Mesenchymal stem cell (in vitro differentiated cells and primary cell): Measurements from ENCODE around the gene NSMCE3.
"Not testable (repeated sequence)": the region's sequence is repeated elsewhere in the genome, so short reads cannot be mapped to it uniquely, and the experiment has no call there.

Source experiments
- DNase-seq: peaks from one replicate; pipeline ENCODE4 v3.0.0-alpha.2; 2013
- H2AFZ ChIP-seq: one replicate; pipeline ENCODE4 v1.6.1; 2013; ENCODE audit warnings: low read depth, mild to moderate bottlenecking, control low read depth, inconsistent platforms, low read length, moderate library complexity
- H2AK5ac ChIP-seq: 2 replicates; pipeline ENCODE4 v1.6.1; 2013; ENCODE audit warnings: low read length, moderate library complexity, mild to moderate bottlenecking, inconsistent platforms; ENCODE audit not compliant: severe bottlenecking
- H2BK120ac ChIP-seq: one replicate; pipeline ENCODE4 v1.6.1; 2013; ENCODE audit warnings: low read depth, mild to moderate bottlenecking, inconsistent platforms, low read length, moderate library complexity
- H2BK12ac ChIP-seq, 2 experiments: one replicate each; pipeline ENCODE4 v1.6.1; 2013; ENCODE audit warnings: inconsistent platforms in 2 of 2, low read length in 2 of 2, mild to moderate bottlenecking in 2 of 2, moderate library complexity in 2 of 2, control low read depth in 1 of 2
- H2BK15ac ChIP-seq: one replicate; pipeline ENCODE4 v1.6.1; 2013; ENCODE audit warnings: mild to moderate bottlenecking, low read depth, inconsistent platforms; ENCODE audit not compliant: poor library complexity, severe bottlenecking
- H2BK5ac ChIP-seq: 2 replicates; pipeline ENCODE4 v1.6.1; 2013; ENCODE audit warnings: low read depth, mild to moderate bottlenecking, low read length, control low read depth, inconsistent platforms; ENCODE audit not compliant: poor library complexity, severe bottlenecking
- H3K14ac ChIP-seq, 2 experiments: one replicate each; pipeline ENCODE4 v1.6.1; 2013; ENCODE audit warnings: inconsistent platforms in 2 of 2, low read length in 2 of 2, control low read depth in 1 of 2, mild to moderate bottlenecking in 1 of 2, moderate library complexity in 1 of 2
- H3K18ac ChIP-seq, 2 experiments: one replicate each; pipeline ENCODE4 v1.6.1; 2013; ENCODE audit warnings: inconsistent platforms in 2 of 2, low read length in 2 of 2, control low read depth in 1 of 2, low read depth in 1 of 2, mild to moderate bottlenecking in 1 of 2
- H3K23ac ChIP-seq, 2 experiments: one replicate each; pipeline ENCODE4 v1.6.1; 2013; ENCODE audit warnings: inconsistent platforms in 2 of 2, low read length in 2 of 2, mild to moderate bottlenecking in 2 of 2, moderate library complexity in 2 of 2, control low read depth in 1 of 2
- H3K27ac ChIP-seq: 2 replicates; pipeline ENCODE4 v1.5.1; 2013; ENCODE audit warnings: mild to moderate bottlenecking, moderate library complexity, low read length, control low read depth, inconsistent platforms; ENCODE audit not compliant: poor library complexity, severe bottlenecking
- H3K27me3 ChIP-seq, 2 experiments: 2 replicates each; pipeline versions ENCODE4 v1.6.1 to v1.7.0; 2013; ENCODE audit warnings: low read length in 2 of 2, mild to moderate bottlenecking in 2 of 2, moderate library complexity in 2 of 2, control low read depth in 1 of 2, inconsistent platforms in 1 of 2; ENCODE audit not compliant: control insufficient read depth in 1 of 2, insufficient read depth in 1 of 2
- H3K36me3 ChIP-seq, 2 experiments: 2 replicates each; pipeline versions ENCODE4 v1.6.1 to v1.7.0; 2013; ENCODE audit warnings: low read length in 2 of 2, control low read depth in 1 of 2, inconsistent platforms in 1 of 2, low read depth in 1 of 2, mild to moderate bottlenecking in 1 of 2; ENCODE audit not compliant: insufficient read depth in 2 of 2, control insufficient read depth in 1 of 2
- H3K4ac ChIP-seq, 2 experiments: one replicate each; pipeline ENCODE4 v1.6.1; 2013; ENCODE audit warnings: inconsistent platforms in 2 of 2, low read length in 2 of 2, mild to moderate bottlenecking in 2 of 2, moderate library complexity in 2 of 2, control low read depth in 1 of 2, low read depth in 1 of 2
- H3K4me1 ChIP-seq: 2 replicates; pipeline ENCODE4 v1.6.1; 2013; ENCODE audit warnings: low read depth, low read length, control low read depth; ENCODE audit not compliant: control insufficient read depth, insufficient read depth
- H3K4me2 ChIP-seq: 2 replicates; pipeline ENCODE4 v1.6.1; 2013; ENCODE audit warnings: low read length, mild to moderate bottlenecking, inconsistent platforms; ENCODE audit not compliant: poor library complexity, severe bottlenecking
- H3K4me3 ChIP-seq, 2 experiments: 2 replicates each; pipeline versions ENCODE4 v1.5.1 to v1.7.0; 2013; ENCODE audit warnings: low read length in 2 of 2, mild to moderate bottlenecking in 2 of 2, control low read depth in 1 of 2, low read depth in 1 of 2; ENCODE audit not compliant: insufficient read depth in 1 of 2
- H3K79me1 ChIP-seq: replicated peaks from 2 replicates; pipeline ENCODE4 v1.6.1; 2013; ENCODE audit warnings: mild to moderate bottlenecking, control low read depth, low read length, inconsistent platforms; ENCODE audit not compliant: poor library complexity, severe bottlenecking
- H3K9ac ChIP-seq: 2 replicates; pipeline ENCODE4 v1.7.0; 2013; ENCODE audit warnings: mild to moderate bottlenecking, low read length, moderate library complexity
- H3K9me3 ChIP-seq: 2 replicates; pipeline ENCODE4 v1.7.0; 2013; ENCODE audit warnings: mild to moderate bottlenecking, low read length; ENCODE audit not compliant: control insufficient read depth
- H4K8ac ChIP-seq: one replicate; pipeline ENCODE4 v1.6.1; 2013; ENCODE audit warnings: inconsistent platforms, mild to moderate bottlenecking, low read length, moderate library complexity
- H4K91ac ChIP-seq: one replicate; pipeline ENCODE4 v1.6.1; 2013; ENCODE audit warnings: mild to moderate bottlenecking, low read length, inconsistent platforms
- WGBS: methylation state at CpG from one replicate; pipeline ENCODE4 v1.1.7; 2013; ENCODE audit warnings: mixed read lengths; 5-methylcytosine and 5-hydroxymethylcytosine counted together

Gene NSMCE3

GRCh38 chr15:29226436-29227208 lies 43.0 kb downstream of the NSMCE3 start:
- Histone ChIP-seq H3K79me1 (no peaks in the 10 kb centered on the region), H3K23ac (no peak overlapping the region), H2BK15ac (no peak overlapping the region), H2BK5ac (no peak overlapping the region), H3K9me3 (no peaks in the 10 kb centered on the region), H3K14ac (no peak overlapping the region), H3K36me3 (no peaks in the 10 kb centered on the region), H3K27ac (no peak overlapping the region), H3K4ac (no peak overlapping the region), H3K18ac (no peak overlapping the region), H2BK12ac (no peak overlapping the region), H2AK5ac (no peak overlapping the region), H3K9ac (no peak overlapping the region), H4K91ac (no peak overlapping the region), H2BK120ac (no peak overlapping the region), H3K4me1 (no peaks in the 10 kb centered on the region), H3K4me2 (no peak overlapping the region), H2AFZ (no peak overlapping the region), H3K4me3 (no peak overlapping the region), H3K27me3 (peaks cover 0 to 15% of the 10 kb centered on the region in 2 experiments), H4K8ac (no peak overlapping the region)
- no peak for DNase-seq
- 59% methylated on average over 9 of the region's 9 CpGs for WGBS

GRCh38 chr15:29225534-29226234 lies 43.9 kb downstream of the NSMCE3 start:
- H3K4ac ChIP-seq: no peak overlapping the region
- no peak overlapping the region for H3K23ac ChIP-seq
- no peak overlapping the region for H2BK15ac ChIP-seq
- no peak overlapping the region for H3K27ac ChIP-seq
- no peak overlapping the region for H3K4me2 ChIP-seq
- no peaks in the 10 kb centered on the region for H3K36me3 ChIP-seq
- no peaks in the 10 kb centered on the region for H3K4me1 ChIP-seq
- H3K4me3 ChIP-seq: peak overlapping the region in 1 of 2 experiments; percentile 14
- H3K9ac ChIP-seq: no peak overlapping the region
- no peak for DNase-seq
- no peaks in the 10 kb centered on the region for H3K9me3 ChIP-seq
- H2BK5ac ChIP-seq: no peak overlapping the region
- H3K27me3 ChIP-seq: peaks cover 0 to 15% of the 10 kb centered on the region in 2 experiments
- H2BK120ac ChIP-seq: no peak overlapping the region
- no peak overlapping the region for H3K14ac ChIP-seq
- H2BK12ac ChIP-seq: no peak overlapping the region
- H4K8ac ChIP-seq: no peak overlapping the region
- H3K79me1 ChIP-seq: no peaks in the 10 kb centered on the region
- no peak overlapping the region for H4K91ac ChIP-seq
- no peak overlapping the region for H2AFZ ChIP-seq
- WGBS: 87% methylated on average over 19 of the region's 22 CpGs
- no peak overlapping the region for H3K18ac ChIP-seq
- no peak overlapping the region for H2AK5ac ChIP-seq

GRCh38 chr15:29224987-29225363 lies 44.6 kb downstream of the NSMCE3 start:
- H3K27ac ChIP-seq, H2BK5ac ChIP-seq, H3K4me2 ChIP-seq, H3K18ac ChIP-seq, H3K4ac ChIP-seq, H2AK5ac ChIP-seq, H2BK12ac ChIP-seq, H3K9ac ChIP-seq, DNase-seq, H4K8ac ChIP-seq, H2BK15ac ChIP-seq, H3K79me1 ChIP-seq, H3K4me1 ChIP-seq, H3K23ac ChIP-seq, H3K9me3 ChIP-seq, H4K91ac ChIP-seq, H3K4me3 ChIP-seq, H2BK120ac ChIP-seq, H3K36me3 ChIP-seq, H2AFZ ChIP-seq, H3K14ac ChIP-seq: not testable (repeated sequence)
- WGBS: 89% methylated on average over 14 of the region's 15 CpGs
- peaks cover 0 to 15% of the 10 kb centered on the region in 2 experiments for H3K27me3 ChIP-seq

- H3K4me3 ChIP-seq, H2BK12ac ChIP-seq, H2BK120ac ChIP-seq, H3K14ac ChIP-seq, H3K79me1 ChIP-seq, H3K4me2 ChIP-seq, H3K4ac ChIP-seq, H3K9me3 ChIP-seq, H3K18ac ChIP-seq, H2AK5ac ChIP-seq, H4K91ac ChIP-seq, DNase-seq, H2BK15ac ChIP-seq, H3K23ac ChIP-seq, H2BK5ac ChIP-seq, H3K36me3 ChIP-seq, H4K8ac ChIP-seq, H2AFZ ChIP-seq, H3K9ac ChIP-seq, H3K4me1 ChIP-seq, H3K27ac ChIP-seq: not testable (repeated sequence)
- WGBS: 82% methylated on average over 17 of the region's 19 CpGs
- H3K27me3 ChIP-seq: peaks cover 0 to 15% of the 10 kb centered on the region in 2 experiments
These were observed 45.2 kb downstream of the NSMCE3 start for GRCh38 chr15:29224235-29224986.
